B cell (primary cell): Measurements from ENCODE around the gene CHMP1A. TPM values are rescaled to one million over a fixed set of nuclear protein-coding genes. Genes with fewer than 3 reads are reported as not detected.
A peak's percentile ranks its signal among the peaks of the same experiment; 100 is the strongest.
"Not testable (repeated sequence)": the region's sequence is repeated elsewhere in the genome, so short reads cannot be mapped to it uniquely, and the experiment has no call there.

ENCODE experiments used
- ATAC-seq: fragments of 200-7000 bp; cut with Tn5 transposase; one replicate; pipeline ENCODE4 v1.10.0; 2021; ENCODE audit warnings: low read depth, mild to moderate bottlenecking, moderate number of reproducible peaks, moderate library complexity
- CTCF ChIA-PET: fragments of 350-600 bp; sonication (Branson Sonifier 250); formaldehyde crosslinking; loops from one replicate; lab custom pipeline; 2021; ENCODE audit warnings: antibody characterized with exemption, inconsistent platforms; lab: Charles Lee
- POLR2A ChIA-PET: fragments of 350-600 bp; sonication (Branson Sonifier 250); formaldehyde crosslinking; loops from one replicate; lab custom pipeline; 2021; ENCODE audit warnings: antibody characterized with exemption; lab: Charles Lee
- DNase-seq: peaks from one replicate; pipeline ENCODE4 v3.0.0; 2013
- H2AFZ ChIP-seq: 2 replicates; pipeline ENCODE4 v1.6.1; 2012; ENCODE audit warnings: mild to moderate bottlenecking, low read depth, low read length; ENCODE audit not compliant: insufficient read depth, poor library complexity, severe bottlenecking
- H3K27ac ChIP-seq, 2 donors: 1 replicate in 1 of 2; 2 replicates in 1 of 2; pipeline ENCODE4 v1.5.1; 2012 to 2013; ENCODE audit warnings: low read length in 2 of 2, mild to moderate bottlenecking in 2 of 2, moderate library complexity in 1 of 2
- H3K27me3 ChIP-seq, 4 experiments: fragments of 200-600 bp in 1 of 4; sonication (generic) in 1 of 4; replicated peaks in 1 of 4; 1 replicate in 2 of 4; 2 replicates in 2 of 4; pipeline versions ENCODE4 v1.6.1 to v1.7.0; 2013 to 2016; ENCODE audit warnings: low read length in 3 of 4, mild to moderate bottlenecking in 2 of 4, mixed read lengths in 1 of 4, moderate library complexity in 1 of 4; ENCODE audit not compliant: insufficient read depth in 4 of 4, control insufficient read depth in 3 of 4; ENCODE audit errors: control extremely low read depth in 1 of 4
- H3K36me3 ChIP-seq, 2 experiments: replicated peaks in 1 of 2; 1 replicate in 1 of 2; 2 replicates in 1 of 2; pipeline versions ENCODE4 v1.6.1 to v1.7.1; 2013; ENCODE audit warnings: low read length in 1 of 2; ENCODE audit not compliant: insufficient read depth in 2 of 2, control insufficient read depth in 1 of 2; ENCODE audit errors: control extremely low read depth in 1 of 2, extremely low read depth in 1 of 2
- H3K4me1 ChIP-seq, 2 donors: fragments of 200-600 bp in 1 of 2; sonication (generic) in 1 of 2; 1 replicate in 1 of 2; 2 replicates in 1 of 2; pipeline versions ENCODE4 v1.5.1 to v1.6.1; 2013 to 2017; ENCODE audit warnings: low read length in 2 of 2; ENCODE audit not compliant: control insufficient read depth in 2 of 2, insufficient read depth in 2 of 2
- H3K4me2 ChIP-seq: replicated peaks from 2 replicates; pipeline ENCODE3; 2012; ENCODE audit warnings: mild to moderate bottlenecking, low read depth, low read length; ENCODE audit not compliant: poor library complexity, severe bottlenecking
- H3K4me3 ChIP-seq, 5 experiments: fragments of 200-600 bp in 1 of 5; sonication (generic) in 1 of 5; 1 replicate in 3 of 5; 2 replicates in 2 of 5; pipeline versions ENCODE4 v1.5.1 to v1.7.0; 2011 to 2016; ENCODE audit warnings: low read length in 4 of 5, mild to moderate bottlenecking in 4 of 5, low read depth in 2 of 5, control low read depth in 1 of 5, moderate library complexity in 1 of 5; ENCODE audit not compliant: insufficient read depth in 1 of 5; ENCODE audit errors: control extremely low read depth in 1 of 5, extremely low read depth in 1 of 5
- H3K79me2 ChIP-seq: fragments of 200-600 bp; sonication (generic); one replicate; pipeline ENCODE4 v1.6.0; 2016; ENCODE audit warnings: low read length; ENCODE audit not compliant: control insufficient read depth, insufficient read depth
- H3K9ac ChIP-seq: fragments of 200-600 bp; sonication (generic); 2 replicates; pipeline ENCODE4 v1.6.1; 2017; ENCODE audit warnings: mild to moderate bottlenecking, low read length, moderate library complexity
- H3K9me3 ChIP-seq, 3 donors: one replicate each; pipeline versions ENCODE4 v1.6.1 to v1.7.1; 2013; ENCODE audit warnings: low read length in 2 of 3; ENCODE audit not compliant: control insufficient read depth in 2 of 3, insufficient read depth in 1 of 3; ENCODE audit errors: control extremely low read depth in 1 of 3
- H4K20me1 ChIP-seq: 2 replicates; pipeline ENCODE4 v1.6.0; 2012; ENCODE audit warnings: mild to moderate bottlenecking, low read length; ENCODE audit not compliant: insufficient read depth, control insufficient read depth, poor library complexity, severe bottlenecking
- H3K27ac Mint-ChIP-seq: one replicate; pipeline ENCODE4 v1.8.0; 2021; ENCODE audit warnings: mixed read lengths
- H3K27me3 Mint-ChIP-seq: one replicate; pipeline ENCODE4 v1.8.0; 2021; ENCODE audit warnings: mixed read lengths
- H3K4me1 Mint-ChIP-seq: one replicate; pipeline ENCODE4 v1.8.0; 2021; ENCODE audit warnings: mixed read lengths
- H3K4me3 Mint-ChIP-seq: one replicate; pipeline ENCODE4 v1.8.0; 2021; ENCODE audit warnings: mixed read lengths
- H3K9me3 Mint-ChIP-seq: one replicate; pipeline ENCODE4 v1.8.0; 2022; ENCODE audit warnings: mixed read lengths; ENCODE audit not compliant: insufficient read depth
- EZH2 ChIP-seq: IDR thresholded peaks from 2 replicates; pipeline ENCODE4 v1.6.1; 2012; ENCODE audit warnings: borderline replicate concordance, low read depth, mild to moderate bottlenecking, moderate library complexity, low read length; ENCODE audit not compliant: insufficient read depth, poor library complexity, severe bottlenecking
- WGBS: methylation state at CpG from one replicate; pipeline ENCODE4 v1.1.5; 2013; ENCODE audit warnings: missing lambda C conversion rate; ENCODE audit not compliant: insufficient coverage; 5-methylcytosine and 5-hydroxymethylcytosine counted together
- intact Hi-C: fragments of 100-400 bp; cut with micrococcal nuclease; formaldehyde crosslinking; loops from one replicate; pipeline ENCODE4 v1.10.0; 2022
- polyA plus RNA-seq: library from polyadenylated mRNA; depleted of rRNA; stranded (reverse); fragments of >200 nt; gene quantifications from 2 replicates; pipeline ENCODE4 v1.2.3, GENCODE V29; 2012
- total RNA-seq, 2 donors: library from RNA; stranded (reverse); fragments of 120-200 nt in 1 of 2; gene quantifications; 1 replicate in 1 of 2; 2 replicates in 1 of 2; pipeline versions ENCODE4 v1.2.3 to v1.2.4, GENCODE V29; 2013 to 2022
- TF ChIP-seq, protein P1 (sequence below): fragments of 200-600 bp; IDR thresholded peaks from one replicate; pipeline ENCODE4 v1.8.0; 2022; ENCODE audit warnings: antibody characterized with exemption, mild to moderate bottlenecking

Gene CHMP1A
- total and polyA plus RNA-seq, 2 donors (not counting 1 experiment from before 2014, with no cell fraction given), result 80.4 to 88.1 TPM

DNA sequence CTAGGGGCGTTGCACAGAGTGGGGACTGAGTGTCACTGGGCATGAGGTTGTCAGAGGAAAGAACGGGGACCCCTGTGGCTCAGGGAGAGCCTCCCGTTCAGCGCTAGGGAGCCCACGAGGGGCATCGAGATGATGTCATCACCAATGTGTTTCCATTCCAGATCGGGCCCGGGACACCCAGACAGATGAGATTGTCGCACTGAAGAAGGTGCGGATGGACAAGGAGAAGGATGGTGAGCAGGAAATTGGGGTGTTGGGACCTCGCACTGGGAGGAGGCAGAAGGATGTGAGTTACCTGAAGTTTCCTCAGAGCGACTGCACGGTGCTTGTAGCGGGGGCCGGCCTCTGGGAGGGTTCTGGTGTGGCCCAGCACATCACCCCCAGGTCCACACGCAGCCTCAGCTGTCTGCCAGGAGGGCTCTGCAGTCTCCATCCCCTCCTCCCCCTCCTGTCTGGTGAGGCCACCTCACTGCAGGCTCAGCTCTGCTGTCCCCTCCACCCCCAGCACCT is 32.9 kb upstream of the CHMP1A start:
- H3K9me3 Mint-ChIP-seq, result no peaks in the 10 kb centered on the region
- 96% methylated on average over 16 of the region's 16 CpGs for WGBS
- Histone ChIP-seq H3K36me3 (peaks cover 2 to 35% of the 10 kb centered on the region in 2 experiments), H3K9me3 (no peaks in the 10 kb centered on the region), H3K4me1 (peaks cover 7 to 22% of the 10 kb centered on the region in 2 donors), H2AFZ (no peak overlapping the region), H4K20me1 (peaks cover 20% of the 10 kb centered on the region), H3K4me2 (no peak overlapping the region), H3K79me2 (peaks cover 32% of the 10 kb centered on the region), H3K4me3 (no peak overlapping the region), H3K9ac (no peak overlapping the region), H3K27me3 (no peaks in the 10 kb centered on the region), H3K27ac (no peak overlapping the region)
- H3K27me3 Mint-ChIP-seq, result no peaks in the 10 kb centered on the region
- peaks cover 18% of the 10 kb centered on the region for H3K4me1 Mint-ChIP-seq
- intact Hi-C loops, result no loop called here
- TF ChIP-seq, protein P1, sequence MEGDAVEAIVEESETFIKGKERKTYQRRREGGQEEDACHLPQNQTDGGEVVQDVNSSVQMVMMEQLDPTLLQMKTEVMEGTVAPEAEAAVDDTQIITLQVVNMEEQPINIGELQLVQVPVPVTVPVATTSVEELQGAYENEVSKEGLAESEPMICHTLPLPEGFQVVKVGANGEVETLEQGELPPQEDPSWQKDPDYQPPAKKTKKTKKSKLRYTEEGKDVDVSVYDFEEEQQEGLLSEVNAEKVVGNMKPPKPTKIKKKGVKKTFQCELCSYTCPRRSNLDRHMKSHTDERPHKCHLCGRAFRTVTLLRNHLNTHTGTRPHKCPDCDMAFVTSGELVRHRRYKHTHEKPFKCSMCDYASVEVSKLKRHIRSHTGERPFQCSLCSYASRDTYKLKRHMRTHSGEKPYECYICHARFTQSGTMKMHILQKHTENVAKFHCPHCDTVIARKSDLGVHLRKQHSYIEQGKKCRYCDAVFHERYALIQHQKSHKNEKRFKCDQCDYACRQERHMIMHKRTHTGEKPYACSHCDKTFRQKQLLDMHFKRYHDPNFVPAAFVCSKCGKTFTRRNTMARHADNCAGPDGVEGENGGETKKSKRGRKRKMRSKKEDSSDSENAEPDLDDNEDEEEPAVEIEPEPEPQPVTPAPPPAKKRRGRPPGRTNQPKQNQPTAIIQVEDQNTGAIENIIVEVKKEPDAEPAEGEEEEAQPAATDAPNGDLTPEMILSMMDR, result no peak
- TF ChIP-seq EZH2, result no peak
- DNase-seq (peak; percentile 11), ATAC-seq (no peak)
- H3K27ac Mint-ChIP-seq, result no peak overlapping the region
- POLR2A ChIA-PET, result no interaction called here
- H3K4me3 Mint-ChIP-seq, result no peak overlapping the region
- CTCF ChIA-PET, result no interaction called here

DNA sequence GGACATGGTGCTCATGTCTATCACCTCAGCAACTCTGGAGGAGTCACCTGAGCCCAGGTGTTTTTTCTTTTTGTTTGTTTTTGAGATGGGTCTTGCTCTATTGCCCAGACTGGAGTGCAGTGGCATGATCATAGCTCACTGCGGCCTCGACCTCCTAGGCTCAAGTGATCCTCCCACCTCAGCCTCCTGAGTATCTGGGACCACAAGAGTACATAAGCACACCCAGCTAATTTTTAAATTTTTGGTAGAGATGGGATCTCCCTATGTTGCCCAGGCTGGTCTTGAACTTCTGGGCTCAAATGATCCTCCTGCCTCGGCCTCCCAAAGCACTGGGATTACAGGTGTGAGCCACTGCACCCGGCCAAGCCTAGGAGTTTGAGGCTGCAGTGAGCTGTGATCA is 32.1 kb upstream of the CHMP1A start:
- H3K27ac Mint-ChIP-seq, POLR2A ChIA-PET: not testable (repeated sequence)
- 67% methylated on average over 1 of the region's 4 CpGs for WGBS

More for the DNA sequence above, 32.1 kb upstream of the CHMP1A start:
- ATAC-seq, H3K9me3 ChIP-seq, H3K27me3 ChIP-seq, H3K4me3 ChIP-seq, H2AFZ ChIP-seq, H3K9me3 Mint-ChIP-seq, DNase-seq, H3K4me3 Mint-ChIP-seq, H3K27me3 Mint-ChIP-seq, H3K27ac ChIP-seq, H3K9ac ChIP-seq, H3K4me2 ChIP-seq: not testable (repeated sequence)
- intact Hi-C loops, result loop anchor here (5.0 kb wide), 2 partner anchors 33 to 127 kb away; partner anchors contain the start of genes RPL13, VPS9D1 and ZNF276
- Histone ChIP-seq H3K36me3 (peaks cover 2 to 35% of the 10 kb centered on the region in 2 experiments), H3K79me2 (peaks cover 32% of the 10 kb centered on the region), H3K4me1 (peaks cover 7 to 22% of the 10 kb centered on the region in 2 donors), H4K20me1 (peaks cover 13% of the 10 kb centered on the region)
- CTCF ChIA-PET, result interaction anchor here (0.7 kb wide), 1 partner anchor 111 kb away, joined by 4 read pairs; no protein-coding TSS in a partner anchor
- peaks cover 18% of the 10 kb centered on the region for H3K4me1 Mint-ChIP-seq
